Measurements from ENCODE around the gene SRPK1. TPM values are rescaled to one million over a fixed set of nuclear protein-coding genes. Genes with fewer than 3 reads are reported as not detected.

The SRPK1 gene
- total RNA-seq, 3 donors from 2014 or later (not counting 1 experiment from before 2014, with no cell fraction given), result 38.6 to 63.8 (median 43.2) TPM

DNA sequence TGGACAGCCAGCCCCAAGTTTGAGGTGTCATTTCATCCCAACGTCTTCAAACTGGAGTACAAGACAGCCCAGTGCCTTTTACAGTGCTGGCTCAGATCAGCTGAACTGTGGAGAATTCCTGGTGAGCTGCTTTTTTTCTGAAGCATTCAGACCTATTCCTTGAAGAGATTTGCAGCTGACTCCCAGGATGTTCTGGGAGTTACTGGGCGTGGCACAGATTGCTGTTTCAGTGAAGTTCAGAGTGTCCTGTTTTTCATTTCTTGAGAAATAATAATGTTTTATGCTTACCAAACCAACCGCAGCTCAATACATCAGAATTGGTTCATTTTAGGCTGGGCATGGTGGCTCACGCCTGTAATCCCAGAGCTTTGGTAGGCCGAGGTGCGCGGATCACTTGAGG is 33.4 kb upstream of the SRPK1 start:
- H3K27ac Mint-ChIP-seq, result no peak overlapping the region

DNA sequence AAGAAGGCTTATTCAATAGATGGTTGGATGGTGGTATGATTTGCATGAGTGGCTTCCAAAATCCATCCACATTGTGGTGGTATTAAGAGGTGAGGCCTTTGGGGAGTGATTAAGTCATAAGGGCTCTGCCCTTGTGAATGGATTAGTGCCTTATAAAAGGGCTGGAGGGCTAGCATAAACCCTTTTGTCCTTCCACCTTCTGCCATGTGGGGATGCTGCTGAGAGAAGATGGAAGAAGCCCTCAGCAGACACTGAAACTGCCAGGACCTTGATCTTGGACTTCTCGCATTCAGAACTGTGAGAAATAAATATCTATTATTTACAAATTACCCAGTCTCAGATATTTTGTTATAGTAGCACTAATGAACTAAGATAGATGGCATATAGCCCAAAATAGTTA is 27.8 kb upstream of the SRPK1 start:
- ATAC-seq, result no peak
- no peaks in the 10 kb centered on the region for H3K9me3 Mint-ChIP-seq
- no peak for TF ChIP-seq CTCF (IDR thresholded peaks at IDR 0.05)
- H3K27me3 ChIP-seq (ENCODE audit: control insufficient read depth, insufficient read depth, low read length), result no peaks in the 10 kb centered on the region
- H3K27ac Mint-ChIP-seq, result no peak overlapping the region
- peaks cover 3 to 7% of the 10 kb centered on the region in 2 donors for H3K27me3 Mint-ChIP-seq (ENCODE audit: low read depth in 2 of 2)
- H3K27ac ChIP-seq (ENCODE audit: low read length), result no peak overlapping the region
- H3K4me3 ChIP-seq (ENCODE audit: low read length), result no peak overlapping the region
- WGBS (ENCODE audit: insufficient coverage), result no CpG with 5 or more reads among the region's 1 CpG
- H3K4me3 Mint-ChIP-seq, result no peak overlapping the region
- no peaks in the 10 kb centered on the region for H3K36me3 ChIP-seq (ENCODE audit: control insufficient read depth, insufficient read depth, low read length)
- H3K36me3 Mint-ChIP-seq, result no peaks in the 10 kb centered on the region
- H3K9me3 ChIP-seq (ENCODE audit: control insufficient read depth, insufficient read depth, low read length), result no peaks in the 10 kb centered on the region
- H3K4me1 Mint-ChIP-seq, result no peaks in the 10 kb centered on the region
- DNase-seq, result no peak
- no peaks in the 10 kb centered on the region for H3K4me1 ChIP-seq (ENCODE audit: control insufficient read depth, insufficient read depth, low read length)
- intact Hi-C loops (cut with micrococcal nuclease), result no loop called here

More for the DNA sequence above, 33.4 kb upstream of the SRPK1 start:
- intact Hi-C loops (cut with micrococcal nuclease), result no loop called here
- Histone ChIP-seq H3K4me1 (ENCODE audit: control insufficient read depth, insufficient read depth, low read length) (no peaks in the 10 kb centered on the region), H3K27ac (ENCODE audit: low read length) (no peak overlapping the region), H3K36me3 (ENCODE audit: control insufficient read depth, insufficient read depth, low read length) (no peaks in the 10 kb centered on the region), H3K27me3 (ENCODE audit: control insufficient read depth, insufficient read depth, low read length) (no peaks in the 10 kb centered on the region), H3K9me3 (ENCODE audit: control insufficient read depth, insufficient read depth, low read length) (no peaks in the 10 kb centered on the region), H3K4me3 (ENCODE audit: low read length) (no peak overlapping the region)
- Mint-ChIP-seq H3K27me3 (ENCODE audit: low read depth in 2 of 2) (peaks cover 5 to 17% of the 10 kb centered on the region in 2 donors), H3K4me3 (no peak overlapping the region), H3K36me3 (no peaks in the 10 kb centered on the region), H3K4me1 (no peaks in the 10 kb centered on the region), H3K9me3 (no peaks in the 10 kb centered on the region)
- 91% methylated on average over 7 of the region's 7 CpGs for WGBS (ENCODE audit: insufficient coverage)
- DNase-seq (no peak), ATAC-seq (no peak)
- TF ChIP-seq CTCF (IDR thresholded peaks at IDR 0.05), result no peak

DNA sequence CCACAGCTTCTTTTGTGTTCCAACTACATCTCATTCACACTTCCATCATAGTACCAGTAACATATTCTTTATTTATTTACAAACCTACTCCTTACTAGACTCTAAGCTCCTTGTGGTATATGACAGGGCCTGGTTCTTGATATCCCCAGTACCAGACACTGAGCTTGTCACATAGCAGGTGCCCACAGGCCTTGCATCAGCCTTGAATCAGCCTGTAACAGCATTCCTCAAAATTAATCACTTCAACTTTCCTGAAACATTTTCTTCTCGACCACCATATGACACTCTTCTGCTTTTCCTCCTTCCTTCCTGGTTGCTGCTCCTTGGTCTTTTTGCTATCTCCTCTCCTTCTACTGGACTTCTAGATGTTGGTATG is 24.7 kb upstream of the SRPK1 start:
- Mint-ChIP-seq H3K4me1 (no peaks in the 10 kb centered on the region), H3K36me3 (no peaks in the 10 kb centered on the region), H3K9me3 (no peaks in the 10 kb centered on the region), H3K27ac (no peak overlapping the region), H3K27me3 (ENCODE audit: low read depth in 2 of 2) (peaks cover 3 to 12% of the 10 kb centered on the region in 2 donors), H3K4me3 (no peak overlapping the region)
- Histone ChIP-seq H3K9me3 (ENCODE audit: control insufficient read depth, insufficient read depth, low read length) (no peaks in the 10 kb centered on the region), H3K27me3 (ENCODE audit: control insufficient read depth, insufficient read depth, low read length) (no peaks in the 10 kb centered on the region), H3K36me3 (ENCODE audit: control insufficient read depth, insufficient read depth, low read length) (no peaks in the 10 kb centered on the region), H3K27ac (ENCODE audit: low read length) (no peak overlapping the region), H3K4me1 (ENCODE audit: control insufficient read depth, insufficient read depth, low read length) (no peaks in the 10 kb centered on the region), H3K4me3 (ENCODE audit: low read length) (no peak overlapping the region)
- no peak for TF ChIP-seq CTCF (IDR thresholded peaks at IDR 0.05)
- ATAC-seq (no peak), DNase-seq (no peak)
- 61% methylated on average over 1 of the region's 1 CpG for WGBS (ENCODE audit: insufficient coverage)
- intact Hi-C loops (cut with micrococcal nuclease), result no loop called here

DNA sequence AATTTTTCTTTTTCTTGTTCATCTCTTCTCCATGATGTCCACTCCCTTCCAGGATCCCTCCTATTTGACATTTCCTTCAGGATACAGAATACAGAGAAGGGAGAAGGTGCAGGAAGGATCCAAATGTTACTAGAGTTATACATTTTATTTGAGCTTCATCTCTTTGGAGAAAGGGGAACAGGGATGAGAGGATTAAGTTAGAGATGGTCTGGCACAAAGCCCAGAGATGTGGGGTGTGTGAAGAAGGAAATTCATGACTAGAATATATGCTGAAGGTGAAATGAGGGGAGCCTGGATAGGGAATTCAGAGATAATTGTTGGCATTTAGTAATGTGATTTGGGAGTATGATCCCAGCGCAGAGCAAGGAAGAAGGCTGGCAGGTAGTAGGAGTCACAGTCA is 22.5 kb upstream of the SRPK1 start:
- H3K4me1 ChIP-seq (ENCODE audit: control insufficient read depth, insufficient read depth, low read length), result no peaks in the 10 kb centered on the region
- no peaks in the 10 kb centered on the region for H3K27me3 ChIP-seq (ENCODE audit: control insufficient read depth, insufficient read depth, low read length)
- no peak overlapping the region for H3K27ac Mint-ChIP-seq
- H3K4me1 Mint-ChIP-seq, result no peaks in the 10 kb centered on the region
- intact Hi-C loops (cut with micrococcal nuclease), result no loop called here
- 94% methylated on average over 1 of the region's 1 CpG for WGBS (ENCODE audit: insufficient coverage)
- H3K36me3 ChIP-seq (ENCODE audit: control insufficient read depth, insufficient read depth, low read length), result no peaks in the 10 kb centered on the region
- DNase-seq, result no peak
- H3K4me3 Mint-ChIP-seq, result no peak overlapping the region
- ATAC-seq, result no peak
- no peaks in the 10 kb centered on the region for H3K9me3 Mint-ChIP-seq
- no peaks in the 10 kb centered on the region for H3K9me3 ChIP-seq (ENCODE audit: control insufficient read depth, insufficient read depth, low read length)
- H3K36me3 Mint-ChIP-seq, result no peaks in the 10 kb centered on the region
- TF ChIP-seq CTCF (IDR thresholded peaks at IDR 0.05), result no peak
- H3K27ac ChIP-seq (ENCODE audit: low read length), result no peak overlapping the region
- peaks cover 3 to 17% of the 10 kb centered on the region in 2 donors for H3K27me3 Mint-ChIP-seq (ENCODE audit: low read depth in 2 of 2)
- no peak overlapping the region for H3K4me3 ChIP-seq (ENCODE audit: low read length)
